K562 (cell line): Measurements from ENCODE around the gene PTPRC. TPM values are rescaled to one million over a fixed set of nuclear protein-coding genes. Genes with fewer than 3 reads are reported as not detected.
A peak's percentile ranks its signal among the peaks of the same experiment; 100 is the strongest.

Source experiments
- ARID2 ChIP-seq: fragments of 450-650 bp; IDR thresholded peaks from 2 replicates; pipeline ENCODE4 v1.6.1; 2017; ENCODE audit warnings: antibody characterized with exemption, mild to moderate bottlenecking
- BCL6 ChIP-seq: fragments of 250-450 bp; sonication (Bioruptor Pico); IDR thresholded peaks from 2 replicates; pipeline ENCODE4 v1.4.0; 2020
- CBFA2T2 ChIP-seq: fragments of 450-650 bp; conservative IDR thresholded peaks from 2 replicates; pipeline ENCODE4 v1.6.1; 2017; ENCODE audit warnings: mild to moderate bottlenecking
- ELF2 ChIP-seq: fragments of 250-450 bp; sonication (Bioruptor Pico); IDR thresholded peaks from 2 replicates; pipeline ENCODE4 v1.5.0; 2021; ENCODE audit warnings: mild to moderate bottlenecking
- GTF2E2 ChIP-seq: fragments of 200-800 bp; sonication (Bioruptor generic); IDR thresholded peaks from 2 replicates; pipeline ENCODE4 v1.6.1; 2016; ENCODE audit warnings: missing genetic modification characterization, missing compliant biosample characterization
- MGA ChIP-seq: fragments of 450-650 bp; IDR thresholded peaks from 2 replicates; pipeline ENCODE4 v1.6.1; 2016; ENCODE audit warnings: mild to moderate bottlenecking, moderate library complexity
- NCOA1 ChIP-seq: fragments of 450-650 bp; IDR thresholded peaks from 2 replicates; pipeline ENCODE4 v1.6.1; 2016; ENCODE audit warnings: low read depth
- NR2C1 ChIP-seq, 2 experiments: fragments of 450-650 bp; IDR thresholded peaks; 2 replicates each; pipeline ENCODE4 v1.6.1; 2017; ENCODE audit warnings: mild to moderate bottlenecking in 2 of 2, antibody characterized with exemption in 1 of 2, inconsistent platforms in 1 of 2, missing compliant biosample characterization in 1 of 2, missing genetic modification characterization in 1 of 2
- NR2C2 ChIP-seq, 2 experiments: fragments of 200-800 bp in 1 of 2; sonication (Bioruptor generic) in 1 of 2; sonication (generic) in 1 of 2; formaldehyde crosslinking in 1 of 2; IDR thresholded peaks; 2 replicates each; pipeline versions ENCODE4 v1.6.1 to v1.8.0; 2016 to 2022; ENCODE audit warnings: mild to moderate bottlenecking in 1 of 2, missing compliant biosample characterization in 1 of 2, missing genetic modification characterization in 1 of 2, missing genetic modification reagents in 1 of 2
- NR2F6 ChIP-seq: fragments of 450-650 bp; formaldehyde crosslinking; IDR thresholded peaks from 2 replicates; pipeline ENCODE4 v1.4.0; 2020; ENCODE audit warnings: mild to moderate bottlenecking
- POU5F1 ChIP-seq: fragments of 150-350 bp; IDR thresholded peaks from 2 replicates; pipeline ENCODE4 v1.6.1; 2014; ENCODE audit warnings: borderline replicate concordance, low read length, low read depth, mild to moderate bottlenecking; ENCODE audit not compliant: partially characterized antibody
- RBM15 ChIP-seq: fragments of 200-400 bp; formaldehyde crosslinking; IDR thresholded peaks from 2 replicates; pipeline ENCODE4 v1.6.1; 2018; ENCODE audit warnings: mild to moderate bottlenecking, low read length, moderate library complexity; ENCODE audit not compliant: insufficient read depth
- ZFP1 ChIP-seq: fragments of 450-650 bp; formaldehyde crosslinking; IDR thresholded peaks from 2 replicates; pipeline ENCODE4 v1.4.0; 2020; ENCODE audit warnings: mild to moderate bottlenecking, mixed read lengths
- polyA plus RNA-seq, 8 experiments: library from polyadenylated mRNA; depleted of rRNA in 4 of 8; stranded (reverse) in 5 of 8; unstranded in 3 of 8; fragments of >200 nt; fragmentation: Nextera tagmentation in 2 of 8; fragmentation: Illumina TruSeq in 1 of 8; extraction: Ambion mirVana in 2 of 8; extraction: Trizol in 1 of 8; gene quantifications; 2 replicates each; pipeline versions ENCODE4 v1.2.1 to v1.2.3, GENCODE V29; 2011 to 2014; ENCODE audit warnings: inconsistent platforms in 1 of 8, missing spikeins in 1 of 8
- total RNA-seq, 7 experiments: library from RNA; depleted of rRNA in 6 of 7; stranded (reverse); fragments of >200 nt in 6 of 7; fragmentation: Illumina TruSeq in 2 of 7; extraction: Trizol in 2 of 7; gene quantifications; 2 replicates each; pipeline versions ENCODE4 v1.2.1 to v1.2.3, GENCODE V29; 2011 to 2021; ENCODE audit warnings: low replicate concordance in 1 of 7
- TF ChIP-seq, protein P1 (sequence below), 3 experiments: fragments of 200-800 bp in 1 of 3; sonication (Bioruptor generic) in 1 of 3; sonication (generic) in 1 of 3; formaldehyde crosslinking in 1 of 3; IDR thresholded peaks; 2 replicates each; pipeline versions ENCODE4 v1.6.1 to v1.8.0; 2016 to 2022; ENCODE audit warnings: mild to moderate bottlenecking in 2 of 3, missing compliant biosample characterization in 2 of 3, missing genetic modification characterization in 2 of 3, missing genetic modification reagents in 1 of 3

The PTPRC gene
- total and polyA plus RNA-seq, 9 of the 15 experiments (the other 6 are each of a cell fraction or from before 2014, with no cell fraction given): 7.1 to 107 (median 62.9) TPM

DNA sequence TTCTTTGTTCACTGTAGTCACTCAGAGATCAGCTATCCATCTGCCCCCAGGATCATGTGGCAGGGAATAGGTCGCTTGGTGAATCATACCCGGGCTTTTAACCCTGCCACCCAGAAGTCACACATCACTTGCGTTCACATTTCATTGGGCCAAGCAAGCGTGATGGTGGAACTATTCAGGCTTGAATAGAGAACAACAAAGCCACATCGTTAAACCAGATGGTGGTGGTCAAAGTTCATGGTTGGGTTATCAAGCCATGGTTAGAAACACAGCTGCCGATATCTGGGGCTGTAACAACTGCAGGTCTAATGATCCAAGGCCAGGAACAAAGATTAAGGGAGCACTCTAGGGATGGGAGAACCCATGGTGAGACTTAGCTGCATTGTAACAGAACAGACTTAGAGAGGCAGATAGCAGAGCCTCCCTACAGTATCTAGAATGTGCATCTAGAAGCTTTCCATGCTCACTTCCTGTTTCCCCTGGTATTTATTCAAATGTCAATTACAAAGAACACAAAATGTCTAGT is 40.0 kb upstream of the PTPRC start (continued):
- TF ChIP-seq MGA: no peak; the same call in 1 of the 2 replicates
- no peak for TF ChIP-seq ZFP1 (CRISPR knock-in tag)
- no peak for TF ChIP-seq ELF2 (CRISPR knock-in tag)
- TF ChIP-seq NR2C2 (CRISPR knock-in tag; IDR thresholded peaks at IDR 0.05): no peak
- peak; percentile 40; the same call in 1 of the 2 replicates for TF ChIP-seq NR2C2 (tag; IDR thresholded peaks at IDR 0.05)
- TF ChIP-seq NCOA1: peak; percentile 43; the same call in 1 of the 2 replicates
- TF ChIP-seq ARID2: no peak
- TF ChIP-seq NR2F6: no peak
- peak; percentile 82 for TF ChIP-seq NR2C1 (IDR thresholded peaks at IDR 0.05)
- peak; percentile 79 for TF ChIP-seq NR2C1 (tag; IDR thresholded peaks at IDR 0.05)
- TF ChIP-seq BCL6 (CRISPR knock-in tag): no peak
- TF ChIP-seq CBFA2T2: peak; percentile 88
- TF ChIP-seq, protein P1, sequence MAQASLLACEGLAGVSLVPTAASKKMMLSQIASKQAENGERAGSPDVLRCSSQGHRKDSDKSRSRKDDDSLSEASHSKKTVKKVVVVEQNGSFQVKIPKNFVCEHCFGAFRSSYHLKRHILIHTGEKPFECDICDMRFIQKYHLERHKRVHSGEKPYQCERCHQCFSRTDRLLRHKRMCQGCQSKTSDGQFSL (CRISPR knock-in tag; IDR thresholded peaks at IDR 0.05): no peak
- TF ChIP-seq, protein P1 (tag; IDR thresholded peaks at IDR 0.05): no peak
- TF ChIP-seq GTF2E2 (tag): peak; percentile 57; the same call in 1 of the 2 replicates
- no peak for TF ChIP-seq POU5F1
- TF ChIP-seq RBM15: no peak
